ENCODE data around the gene UVRAG. TPM values are rescaled to one million over a fixed set of nuclear protein-coding genes. Genes with fewer than 3 reads are reported as not detected.

Gene UVRAG
- total RNA-seq, 1 donor = 28.2 TPM

- Histone ChIP-seq H3K4me1 (ENCODE audit: insufficient read depth, low read length) (peaks cover 4% of the 10 kb centered on the region), H3K4me3 (ENCODE audit: insufficient read depth, low read length) (no peak overlapping the region), H3K79me2 (ENCODE audit: insufficient read depth, low read length) (no peaks in the 10 kb centered on the region), H2AFZ (ENCODE audit: low read length) (no peak overlapping the region), H3K27ac (ENCODE audit: low read depth, low read length) (no peak overlapping the region), H3K9me3 (ENCODE audit: low read depth, low read length) (no peaks in the 10 kb centered on the region), H3K27me3 (ENCODE audit: insufficient read depth, low read length) (no peaks in the 10 kb centered on the region), H4K20me1 (ENCODE audit: insufficient read depth, low read length) (no peaks in the 10 kb centered on the region), H3K36me3 (ENCODE audit: insufficient read depth, low read length) (peaks cover 6% of the 10 kb centered on the region), H3K4me2 (ENCODE audit: insufficient read depth, low read length) (no peak overlapping the region)
- peak; percentile 73 for DNase-seq (ENCODE audit: insufficient read length, low spot score, missing footprints)
- no peak for TF ChIP-seq CTCF (IDR thresholded peaks at IDR 0.05; ENCODE audit: extremely low read depth, low read depth, low read length)
These were observed 332.2 kb downstream of the UVRAG start for GRCh38 chr11:76147106-76147740.

- Histone ChIP-seq H4K20me1 (ENCODE audit: insufficient read depth, low read length) (no peaks in the 10 kb centered on the region), H3K79me2 (ENCODE audit: insufficient read depth, low read length) (no peaks in the 10 kb centered on the region), H3K4me3 (ENCODE audit: insufficient read depth, low read length) (no peak overlapping the region), H3K4me2 (ENCODE audit: insufficient read depth, low read length) (no peak overlapping the region), H3K4me1 (ENCODE audit: insufficient read depth, low read length) (peaks cover 3% of the 10 kb centered on the region), H3K9me3 (ENCODE audit: low read depth, low read length) (no peaks in the 10 kb centered on the region), H2AFZ (ENCODE audit: low read length) (no peak overlapping the region), H3K36me3 (ENCODE audit: insufficient read depth, low read length) (no peaks in the 10 kb centered on the region), H3K27ac (ENCODE audit: low read depth, low read length) (no peak overlapping the region), H3K27me3 (ENCODE audit: insufficient read depth, low read length) (peaks cover 3% of the 10 kb centered on the region)
- TF ChIP-seq CTCF (IDR thresholded peaks at IDR 0.05; ENCODE audit: extremely low read depth, low read depth, low read length) = no peak
- DNase-seq (ENCODE audit: insufficient read length, low spot score, missing footprints) = no peak
These were observed 333.2 kb downstream of the UVRAG start for GRCh38 chr11:76148231-76148630.

DNA sequence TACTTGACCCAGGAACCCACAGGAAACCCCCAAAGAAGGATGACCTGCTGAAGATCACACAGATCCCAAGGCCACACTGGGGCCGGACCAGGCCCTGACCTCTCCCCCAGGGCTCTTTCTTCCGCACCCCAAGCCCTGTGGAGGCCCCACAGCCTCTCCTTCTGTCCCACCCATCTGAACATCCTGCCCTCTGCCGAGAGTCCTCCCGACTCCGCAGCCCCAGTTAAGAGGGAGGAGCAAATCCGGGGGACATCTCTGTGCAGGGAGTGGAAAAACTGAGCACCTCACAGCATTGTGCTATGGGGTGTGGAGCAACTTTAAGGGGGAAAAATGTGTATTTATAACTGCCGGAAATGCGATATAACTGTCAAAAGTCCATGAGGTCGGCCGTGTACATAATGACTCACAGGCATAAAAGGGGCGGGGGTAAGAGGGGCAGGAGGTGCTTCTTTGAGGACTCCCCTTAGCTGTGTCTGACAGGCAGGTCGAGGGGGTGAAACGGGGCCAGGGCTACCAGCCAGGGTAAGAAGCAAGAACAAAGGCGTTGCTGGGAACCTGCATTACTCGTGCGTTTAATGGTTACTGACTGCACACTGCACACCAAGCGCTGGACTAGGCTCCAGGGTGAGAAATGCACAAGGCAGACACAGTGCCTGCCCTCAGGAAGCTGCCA lies 334.1 kb downstream of the UVRAG start:
- Histone ChIP-seq H3K4me2 (ENCODE audit: insufficient read depth, low read length) (no peak overlapping the region), H3K79me2 (ENCODE audit: insufficient read depth, low read length) (no peaks in the 10 kb centered on the region), H3K27ac (ENCODE audit: low read depth, low read length) (no peak overlapping the region), H2AFZ (ENCODE audit: low read length) (no peak overlapping the region), H3K9me3 (ENCODE audit: low read depth, low read length) (no peaks in the 10 kb centered on the region), H4K20me1 (ENCODE audit: insufficient read depth, low read length) (no peaks in the 10 kb centered on the region), H3K36me3 (ENCODE audit: insufficient read depth, low read length) (no peaks in the 10 kb centered on the region), H3K27me3 (ENCODE audit: insufficient read depth, low read length) (peaks cover 3% of the 10 kb centered on the region), H3K4me1 (ENCODE audit: insufficient read depth, low read length) (peaks cover 3% of the 10 kb centered on the region), H3K4me3 (ENCODE audit: insufficient read depth, low read length) (no peak overlapping the region)
- peak; percentile 49 for DNase-seq (ENCODE audit: insufficient read length, low spot score, missing footprints)
- no peak for TF ChIP-seq CTCF (IDR thresholded peaks at IDR 0.05; ENCODE audit: extremely low read depth, low read depth, low read length)

- Histone ChIP-seq H3K4me1 (ENCODE audit: insufficient read depth, low read length) (peaks cover 3% of the 10 kb centered on the region), H3K27ac (ENCODE audit: low read depth, low read length) (no peak overlapping the region), H3K4me3 (ENCODE audit: insufficient read depth, low read length) (no peak overlapping the region), H3K4me2 (ENCODE audit: insufficient read depth, low read length) (no peak overlapping the region), H3K36me3 (ENCODE audit: insufficient read depth, low read length) (no peaks in the 10 kb centered on the region), H2AFZ (ENCODE audit: low read length) (no peak overlapping the region), H3K9me3 (ENCODE audit: low read depth, low read length) (no peaks in the 10 kb centered on the region), H4K20me1 (ENCODE audit: insufficient read depth, low read length) (no peaks in the 10 kb centered on the region), H3K79me2 (ENCODE audit: insufficient read depth, low read length) (no peaks in the 10 kb centered on the region), H3K27me3 (ENCODE audit: insufficient read depth, low read length) (peaks cover 3% of the 10 kb centered on the region)
- DNase-seq (ENCODE audit: insufficient read length, low spot score, missing footprints) = no peak
- no peak for TF ChIP-seq CTCF (IDR thresholded peaks at IDR 0.05; ENCODE audit: extremely low read depth, low read depth, low read length)
These were observed 334.7 kb downstream of the UVRAG start for GRCh38 chr11:76149713-76150112.

All from osteoblast (primary cell).